Stimulated activated naive B cell treated with anti-CD40 and anti-IgM and Interleukin-4, amounts not matched to agents 10 μg/mL and 1 μg/mL and 100 μg/mL, for 72 hours (primary cell): ENCODE results near the gene ZFP92.
A peak's percentile ranks its signal among the peaks of the same experiment; 100 is the strongest.

Experiments
- ATAC-seq, 2 donors: fragments of 150-1000 bp; cut with Tn5 transposase; replicated peaks; 2 replicates each; pipeline ENCODE4 v1.10.0; 2021; ENCODE audit warnings: moderate library complexity in 1 of 2
- DNase-seq: peaks from one replicate; pipeline ENCODE4 v3.0.0; 2021
- H3K27ac Mint-ChIP-seq: one replicate; pipeline ENCODE4 v1.8.0; 2022; ENCODE audit warnings: mild to moderate bottlenecking, mixed read lengths
- H3K27me3 Mint-ChIP-seq, 2 donors: one replicate each; pipeline ENCODE4 v1.8.0; 2022; ENCODE audit warnings: mixed read lengths in 2 of 2
- H3K36me3 Mint-ChIP-seq, 2 donors: one replicate each; pipeline ENCODE4 v1.8.0; 2022; ENCODE audit warnings: mixed read lengths in 2 of 2, mild to moderate bottlenecking in 1 of 2
- H3K4me1 Mint-ChIP-seq, 2 donors: one replicate each; pipeline ENCODE4 v1.8.0; 2022; ENCODE audit warnings: mixed read lengths in 2 of 2, mild to moderate bottlenecking in 1 of 2
- H3K4me3 Mint-ChIP-seq, 2 donors: one replicate each; pipeline ENCODE4 v1.8.0; 2022; ENCODE audit warnings: mild to moderate bottlenecking in 2 of 2, mixed read lengths in 2 of 2, moderate library complexity in 1 of 2
- H3K9me3 Mint-ChIP-seq, 2 donors: one replicate each; pipeline ENCODE4 v1.8.0; 2022; ENCODE audit warnings: mixed read lengths in 2 of 2, mild to moderate bottlenecking in 1 of 2

The ZFP92 gene

DNA sequence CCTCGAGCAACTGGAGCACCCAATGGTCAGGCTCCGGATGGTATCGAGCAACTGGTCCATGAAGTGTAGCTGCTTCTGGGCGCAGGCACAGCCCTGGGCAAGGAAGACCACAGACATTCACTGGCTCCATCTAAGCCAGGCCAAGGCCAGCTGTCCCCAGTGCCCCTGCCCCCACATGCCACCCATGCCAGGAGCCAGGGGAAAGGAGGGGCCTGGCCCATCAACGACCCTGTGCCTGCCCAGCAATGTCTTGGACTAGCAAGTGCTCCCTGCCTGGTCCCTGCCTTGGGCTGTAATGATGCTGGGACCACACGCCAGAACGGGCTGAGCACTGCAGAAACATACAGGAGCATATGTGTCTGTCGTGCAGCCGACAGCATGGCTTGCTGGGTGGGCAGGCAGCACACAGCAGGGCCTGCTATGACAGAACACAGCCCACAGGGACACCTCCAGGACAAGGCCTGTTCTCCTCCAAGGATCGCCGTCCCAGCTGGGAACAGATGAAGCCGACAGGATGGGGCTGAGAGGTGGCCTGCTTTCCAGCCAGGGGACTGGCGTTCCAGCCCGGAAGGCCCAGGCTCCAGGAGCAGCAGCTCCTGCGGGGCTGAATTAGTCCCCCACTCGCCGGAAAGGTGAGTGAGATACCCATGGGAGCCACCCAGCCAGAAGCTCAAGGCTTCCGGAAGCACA is 46.0 kb downstream of the ZFP92 start:
- H3K36me3 Mint-ChIP-seq: peaks cover 23% of the 10 kb centered on the region in 2 donors
- no peak overlapping the region for H3K4me3 Mint-ChIP-seq
- no peak for ATAC-seq
- no peaks in the 10 kb centered on the region for H3K27me3 Mint-ChIP-seq
- H3K9me3 Mint-ChIP-seq: no peaks in the 10 kb centered on the region
- DNase-seq: no peak
- H3K4me1 Mint-ChIP-seq: no peaks in the 10 kb centered on the region
- no peak overlapping the region for H3K27ac Mint-ChIP-seq

DNA sequence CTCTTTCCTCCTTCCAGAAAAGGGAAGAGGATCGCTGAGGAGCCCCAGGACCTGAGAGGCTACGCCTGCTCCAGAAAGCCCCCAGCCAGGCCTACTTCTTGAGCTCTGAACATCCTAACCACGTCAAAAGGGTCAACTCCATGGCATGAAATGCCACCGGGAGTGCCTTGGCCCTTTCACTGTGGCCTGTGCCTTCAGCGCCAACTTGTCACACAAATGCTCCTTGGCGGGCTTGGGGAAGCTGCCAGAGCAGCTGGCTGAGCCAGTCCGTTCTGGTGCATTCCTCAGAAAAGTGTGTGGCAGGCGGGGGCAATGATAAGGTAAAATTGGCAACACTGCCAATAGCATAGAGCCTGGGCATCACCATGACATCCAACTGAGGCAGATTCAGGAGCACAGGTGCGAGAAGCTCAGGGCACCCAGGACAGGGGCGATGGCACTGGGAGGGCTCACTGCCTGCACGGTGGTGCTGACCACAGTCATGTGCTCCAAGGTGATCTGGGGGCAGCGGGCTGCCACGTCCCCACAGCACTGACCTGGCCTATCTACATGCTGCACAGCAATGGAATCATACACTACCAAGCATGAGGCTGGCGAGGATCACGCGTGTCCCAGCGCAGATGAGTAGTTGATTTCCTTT is 46.7 kb downstream of the ZFP92 start:
- Mint-ChIP-seq H3K27ac (no peak overlapping the region), H3K27me3 (no peaks in the 10 kb centered on the region), H3K36me3 (peaks cover 22 to 23% of the 10 kb centered on the region in 2 donors), H3K4me3 (no peak overlapping the region), H3K9me3 (no peaks in the 10 kb centered on the region), H3K4me1 (no peaks in the 10 kb centered on the region)
- DNase-seq: no peak
- ATAC-seq: no peak

GRCh38 chrX:153458476-153458875 is 47.2 kb downstream of the ZFP92 start:
- ATAC-seq (no peak), DNase-seq (no peak)
- Mint-ChIP-seq H3K27ac (no peak overlapping the region), H3K27me3 (no peaks in the 10 kb centered on the region), H3K4me3 (no peak overlapping the region), H3K4me1 (no peaks in the 10 kb centered on the region), H3K36me3 (peaks cover 20 to 23% of the 10 kb centered on the region in 2 donors), H3K9me3 (no peaks in the 10 kb centered on the region)

GRCh38 chrX:153459986-153460385 is 48.7 kb downstream of the ZFP92 start:
- ATAC-seq: no peak
- DNase-seq: no peak

DNA sequence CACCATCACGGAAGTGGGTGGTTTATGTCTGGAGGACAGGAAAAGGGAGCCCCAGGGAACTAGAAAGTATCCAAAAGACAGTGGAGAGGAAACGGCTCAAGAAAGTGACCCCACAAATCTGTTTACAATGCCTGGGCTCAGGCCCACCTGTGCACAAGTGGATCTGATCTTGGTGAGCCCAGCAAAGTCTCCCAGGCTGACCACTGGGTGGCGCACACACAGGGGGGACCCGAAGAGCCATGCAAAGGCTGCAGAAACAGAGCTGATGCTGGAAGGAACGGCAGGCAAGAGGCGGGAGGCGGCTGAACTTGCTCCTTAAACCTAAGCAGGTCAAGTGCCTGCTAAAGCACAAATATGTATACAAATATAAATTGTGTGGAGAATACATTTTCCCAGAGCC is 49.6 kb downstream of the ZFP92 start:
- H3K4me1 Mint-ChIP-seq: peaks cover 0 to 2% of the 10 kb centered on the region in 2 donors
- no peaks in the 10 kb centered on the region for H3K9me3 Mint-ChIP-seq
- H3K27me3 Mint-ChIP-seq: no peaks in the 10 kb centered on the region
- H3K36me3 Mint-ChIP-seq: peaks cover 20 to 21% of the 10 kb centered on the region in 2 donors
- ATAC-seq (peak; percentile 68 to 83), DNase-seq (peak; percentile 35)
- H3K27ac Mint-ChIP-seq: no peak overlapping the region
- no peak overlapping the region for H3K4me3 Mint-ChIP-seq

More at GRCh38 chrX:153459986-153460385, 48.7 kb downstream of the ZFP92 start:
- no peak overlapping the region for H3K27ac Mint-ChIP-seq
- no peak overlapping the region for H3K4me3 Mint-ChIP-seq
- H3K4me1 Mint-ChIP-seq: no peaks in the 10 kb centered on the region
- no peaks in the 10 kb centered on the region for H3K9me3 Mint-ChIP-seq
- H3K27me3 Mint-ChIP-seq: no peaks in the 10 kb centered on the region
- peaks cover 20% of the 10 kb centered on the region in 2 donors for H3K36me3 Mint-ChIP-seq
